HG03469 (cell line): Measurements from ENCODE around the gene RNF208.

Source experiments
- ATAC-seq: cut with Tn5 transposase; IDR thresholded peaks from one replicate; pipeline ENCODE4 v1.9.1; 2021; ENCODE audit warnings: mild to moderate bottlenecking, moderate library complexity, moderate number of reproducible peaks; ENCODE audit not compliant: unreplicated experiment

RNF208 gene

GRCh38 chr9:137178201-137178938 lies 43.7 kb downstream of the RNF208 start:
- no peak for ATAC-seq

- no peak for ATAC-seq
These were observed 45.5 kb downstream of the RNF208 start for GRCh38 chr9:137176302-137177182.

- no peak for ATAC-seq
These were observed 46.6 kb downstream of the RNF208 start for GRCh38 chr9:137175345-137175961.

GRCh38 chr9:137174722-137175293 lies 47.2 kb downstream of the RNF208 start:
- no peak for ATAC-seq

GRCh38 chr9:137173796-137174664 lies 48.0 kb downstream of the RNF208 start:
- no peak for ATAC-seq

GRCh38 chr9:137172901-137173795 lies 48.9 kb downstream of the RNF208 start:
- ATAC-seq = no peak

GRCh38 chr9:137171149-137171900 lies 50.7 kb downstream of the RNF208 start:
- ATAC-seq = no peak

GRCh38 chr9:137170486-137171148 lies 51.4 kb downstream of the RNF208 start:
- no peak for ATAC-seq
